Colonic mucosa (tissue), 4 donors: ENCODE results near the gene BMPER. TPM values are rescaled to one million over a fixed set of nuclear protein-coding genes. Genes with fewer than 3 reads are reported as not detected.

Experiments
- DNase-seq: peaks from one replicate; pipeline ENCODE4 v3.0.0-alpha.2; 2020
- H3K27ac ChIP-seq: fragments of 200-600 bp; one replicate; pipeline ENCODE4 v1.8.0; 2021
- H3K27me3 ChIP-seq: fragments of 200-600 bp; one replicate; pipeline ENCODE4 v1.8.0; 2021
- H3K36me3 ChIP-seq: fragments of 200-600 bp; one replicate; pipeline ENCODE4 v1.8.0; 2021
- H3K4me1 ChIP-seq: fragments of 200-600 bp; one replicate; pipeline ENCODE4 v1.8.0; 2021; ENCODE audit warnings: mild to moderate bottlenecking
- H3K4me3 ChIP-seq: fragments of 200-600 bp; one replicate; pipeline ENCODE4 v1.8.0; 2021
- H3K9ac ChIP-seq, 2 donors: one replicate each; pipeline ENCODE4 v1.7.0; 2013; ENCODE audit warnings: control low read depth in 2 of 2, low read depth in 2 of 2, low read length in 2 of 2
- H3K9me3 ChIP-seq: fragments of 200-600 bp; one replicate; pipeline ENCODE4 v1.8.0; 2021
- CTCF ChIP-seq: fragments of 200-600 bp; IDR thresholded peaks from one replicate; pipeline ENCODE4 v1.8.0; 2022; ENCODE audit warnings: antibody characterized with exemption, mild to moderate bottlenecking
- intact Hi-C: fragments of 100-400 bp; cut with DNase I; formaldehyde crosslinking; loops from one replicate; pipeline ENCODE4 v1.14.1; 2022
- total RNA-seq, 2 donors: library from RNA; stranded (reverse); fragmentation: NEBNext Ultra II Directional in 1 of 2; extraction: Animal tissue kit (Norgen Biotek cat#: 25700) in 1 of 2; gene quantifications; one replicate each; pipeline ENCODE4 v1.2.1, GENCODE V29; 2021
- donor health status: healthy.
- donor health status: DM: no; HTN: no; CAD: no.
- donor health status: DM: no; HTN: no; CAD: no.

The BMPER gene
- total RNA-seq, 2 donors from 2014 or later, result 0.85 to 1.3 TPM

DNA sequence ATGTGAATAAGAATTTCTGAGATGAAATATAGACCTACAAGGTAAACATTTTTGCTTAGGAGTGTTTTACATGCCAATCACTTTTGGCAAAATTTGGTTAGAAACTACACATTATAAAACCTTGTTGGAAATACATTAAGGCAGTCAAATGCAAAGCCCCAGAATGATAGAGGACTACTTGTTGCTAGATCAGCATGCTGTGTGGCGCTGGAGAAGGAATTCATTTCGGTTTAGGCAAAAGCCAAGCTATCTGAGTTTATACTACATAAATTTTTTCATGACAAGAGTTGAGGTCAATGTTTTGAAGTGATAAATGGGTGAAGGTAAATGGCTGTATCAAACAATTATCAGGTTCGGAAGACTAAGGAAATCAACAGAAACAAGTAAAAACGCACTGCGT lies 2.3 kb downstream of the BMPER start:
- Histone ChIP-seq H3K4me3 (no peak overlapping the region), H3K4me1 (peaks cover 4% of the 10 kb centered on the region), H3K9ac (no peak overlapping the region), H3K9me3 (no peaks in the 10 kb centered on the region), H3K36me3 (no peaks in the 10 kb centered on the region), H3K27ac (no peak overlapping the region), H3K27me3 (peaks cover 28% of the 10 kb centered on the region)
- no peak for DNase-seq
- TF ChIP-seq CTCF, result no peak
- intact Hi-C loops, result no loop called here

DNA sequence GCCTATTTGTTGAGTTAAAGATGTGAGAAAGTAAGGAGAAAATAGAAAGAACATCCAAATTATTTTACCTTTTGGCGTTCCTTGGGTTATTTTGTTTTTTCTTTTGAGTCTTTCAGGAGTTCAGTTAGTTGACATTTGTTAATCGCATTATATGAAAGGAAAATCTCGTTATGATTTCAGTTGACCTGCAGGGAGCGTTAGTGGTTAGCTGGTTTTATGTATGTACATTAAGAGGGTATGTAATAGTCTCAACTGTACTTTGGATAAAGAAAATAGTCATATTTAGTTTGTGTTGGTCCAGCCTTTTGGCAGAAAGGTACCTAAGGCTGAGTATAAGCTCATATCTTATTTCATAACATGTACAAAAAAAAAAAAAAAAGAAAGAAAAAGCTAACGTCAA lies 4.0 kb downstream of the BMPER start:
- no peaks in the 10 kb centered on the region for H3K9me3 ChIP-seq
- no peaks in the 10 kb centered on the region for H3K36me3 ChIP-seq
- no peak overlapping the region for H3K9ac ChIP-seq
- no peak overlapping the region for H3K27ac ChIP-seq
- H3K27me3 ChIP-seq, result peaks cover 23% of the 10 kb centered on the region
- peaks cover 4% of the 10 kb centered on the region for H3K4me1 ChIP-seq
- TF ChIP-seq CTCF, result no peak
- DNase-seq, result no peak
- H3K4me3 ChIP-seq, result no peak overlapping the region
- intact Hi-C loops, result no loop called here

GRCh38 chr7:33909755-33910154 lies 4.4 kb downstream of the BMPER start:
- H3K4me1 ChIP-seq, result peaks cover under 1% of the 10 kb centered on the region
- no peak for TF ChIP-seq CTCF
- peaks cover 18% of the 10 kb centered on the region for H3K27me3 ChIP-seq
- no peak overlapping the region for H3K27ac ChIP-seq
- no peaks in the 10 kb centered on the region for H3K9me3 ChIP-seq
- intact Hi-C loops, result no loop called here
- no peak overlapping the region for H3K4me3 ChIP-seq
- no peak overlapping the region for H3K9ac ChIP-seq
- H3K36me3 ChIP-seq, result no peaks in the 10 kb centered on the region
- no peak for DNase-seq

GRCh38 chr7:33910756-33911155 lies 5.4 kb downstream of the BMPER start:
- no peak for TF ChIP-seq CTCF

DNA sequence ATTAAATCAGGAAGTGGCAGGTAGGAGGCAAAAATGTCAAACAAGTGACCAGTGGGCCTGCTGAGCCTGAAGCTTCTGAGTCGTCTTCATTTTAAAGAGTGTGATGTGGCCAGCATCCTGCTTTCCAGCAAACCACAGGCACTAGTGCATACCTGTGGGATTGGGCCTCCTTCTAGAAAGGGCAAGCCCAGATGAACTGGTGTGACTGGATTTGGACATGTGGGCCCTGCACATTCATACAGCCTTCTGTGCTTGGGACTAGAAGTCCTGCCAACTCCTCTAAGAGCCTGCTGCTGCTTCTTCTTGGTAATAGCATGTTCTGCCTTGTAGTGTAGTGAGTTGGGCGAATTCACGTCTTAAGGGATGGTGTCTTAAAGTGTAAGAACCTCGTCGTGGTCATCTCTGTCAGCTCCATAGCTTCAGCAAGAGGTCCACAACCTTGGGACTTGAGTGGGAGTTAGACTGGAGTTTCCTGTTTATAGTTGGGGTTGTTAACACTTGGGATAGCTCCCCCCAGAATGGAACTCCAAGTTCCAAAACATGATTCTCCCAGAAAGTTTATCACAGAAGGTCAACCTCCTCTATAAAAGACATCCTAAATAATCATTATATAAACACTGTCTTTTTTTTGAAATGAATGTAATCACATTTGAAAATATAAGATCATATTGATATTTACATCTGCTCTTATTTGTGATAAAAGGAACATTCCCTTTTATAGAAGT lies 11.2 kb downstream of the BMPER start:
- intact Hi-C loops, result no loop called here
- H3K9me3 ChIP-seq, result no peaks in the 10 kb centered on the region
- DNase-seq, result no peak
- H3K36me3 ChIP-seq, result no peaks in the 10 kb centered on the region
- no peak for TF ChIP-seq CTCF
- H3K27ac ChIP-seq, result no peak overlapping the region
- no peaks in the 10 kb centered on the region for H3K4me1 ChIP-seq
- no peak overlapping the region for H3K4me3 ChIP-seq
- no peaks in the 10 kb centered on the region for H3K27me3 ChIP-seq
- no peak overlapping the region for H3K9ac ChIP-seq

More at GRCh38 chr7:33910756-33911155, 5.4 kb downstream of the BMPER start:
- intact Hi-C loops, result no loop called here
- Histone ChIP-seq H3K9ac (no peak overlapping the region), H3K9me3 (no peaks in the 10 kb centered on the region), H3K4me3 (no peak overlapping the region), H3K27ac (no peak overlapping the region), H3K36me3 (no peaks in the 10 kb centered on the region), H3K27me3 (peaks cover 9% of the 10 kb centered on the region), H3K4me1 (no peaks in the 10 kb centered on the region)
- no peak for DNase-seq
